KMS-11 (cell line): Measurements from ENCODE around the gene VPS54.

ENCODE experiments used
- H2AFZ ChIP-seq: fragments of 200-600 bp; sonication (generic); 2 replicates; pipeline ENCODE4 v1.6.1; 2016; ENCODE audit warnings: antibody characterized with exemption, mixed run types, low read depth
- H3K27ac ChIP-seq: fragments of 200-600 bp; sonication (generic); 2 replicates; pipeline ENCODE4 v1.6.1; 2016; ENCODE audit warnings: mild to moderate bottlenecking, mixed run types
- H3K27me3 ChIP-seq: fragments of 200-600 bp; sonication (generic); 2 replicates; pipeline ENCODE4 v1.6.1; 2017; ENCODE audit warnings: mild to moderate bottlenecking, low read depth, mixed run types, moderate library complexity; ENCODE audit not compliant: insufficient read depth
- H3K36me3 ChIP-seq: fragments of 200-600 bp; sonication (generic); 2 replicates; pipeline ENCODE4 v1.6.1; 2017; ENCODE audit warnings: mild to moderate bottlenecking, mixed run types; ENCODE audit not compliant: insufficient read depth
- H3K4me1 ChIP-seq: fragments of 200-600 bp; sonication (generic); 2 replicates; pipeline ENCODE4 v1.6.1; 2016; ENCODE audit warnings: mild to moderate bottlenecking, low read depth, mixed run types; ENCODE audit not compliant: poor library complexity, severe bottlenecking
- H3K4me2 ChIP-seq: fragments of 200-600 bp; sonication (generic); 2 replicates; pipeline ENCODE4 v1.7.0; 2016; ENCODE audit warnings: mild to moderate bottlenecking, mixed run types
- H3K4me3 ChIP-seq: fragments of 200-600 bp; sonication (generic); IDR thresholded peaks from 2 replicates; pipeline ENCODE4 v1.6.1; 2017; ENCODE audit warnings: low read depth, low read length, mixed read lengths; ENCODE audit not compliant: insufficient read depth
- H3K79me2 ChIP-seq: fragments of 200-600 bp; sonication (generic); 2 replicates; pipeline ENCODE4 v1.6.1; 2016; ENCODE audit warnings: low read depth, mixed run types; ENCODE audit not compliant: insufficient read depth
- H3K9ac ChIP-seq: fragments of 200-600 bp; sonication (generic); 2 replicates; pipeline ENCODE4 v1.6.1; 2016; ENCODE audit warnings: mild to moderate bottlenecking, mixed run types
- H4K20me1 ChIP-seq: fragments of 200-600 bp; sonication (generic); 2 replicates; pipeline ENCODE4 v1.6.1; 2016; ENCODE audit warnings: mild to moderate bottlenecking, mixed run types; ENCODE audit not compliant: insufficient read depth
- TF ChIP-seq, protein P1 (sequence below): fragments of 200-600 bp; sonication (generic); conservative IDR thresholded peaks from 2 replicates; pipeline ENCODE4 v1.6.1; 2017; ENCODE audit warnings: low read depth, mild to moderate bottlenecking, antibody characterized with exemption, low read length, moderate library complexity, mixed read lengths

VPS54 gene

DNA sequence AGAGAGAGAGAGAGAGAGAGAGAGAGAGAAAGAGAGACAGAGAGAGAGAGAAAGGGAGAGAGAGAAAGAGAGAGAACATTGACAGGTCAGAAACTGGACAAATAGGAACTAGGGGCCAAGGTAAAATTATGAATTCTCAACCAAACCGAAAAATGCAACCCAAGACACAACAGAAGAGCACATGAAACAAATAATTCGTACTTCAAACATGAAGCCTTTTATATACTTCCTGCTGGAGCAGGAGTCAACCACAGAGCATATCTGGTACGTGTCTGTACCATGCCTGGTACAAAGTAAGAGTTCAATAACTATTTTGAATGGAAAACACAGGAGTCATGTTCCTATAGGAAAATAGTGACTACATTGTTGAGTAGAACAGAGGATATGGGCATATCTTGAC is 6.5 kb upstream of the VPS54 start:
- Histone ChIP-seq H3K27ac (no peak overlapping the region), H3K36me3 (no peaks in the 10 kb centered on the region), H3K4me3 (no peak overlapping the region), H3K4me1 (peaks cover 65% of the 10 kb centered on the region), H4K20me1 (no peaks in the 10 kb centered on the region), H3K9ac (no peak overlapping the region), H2AFZ (no peak overlapping the region), H3K79me2 (no peaks in the 10 kb centered on the region), H3K27me3 (no peaks in the 10 kb centered on the region), H3K4me2 (no peak overlapping the region)
- TF ChIP-seq, protein P1, sequence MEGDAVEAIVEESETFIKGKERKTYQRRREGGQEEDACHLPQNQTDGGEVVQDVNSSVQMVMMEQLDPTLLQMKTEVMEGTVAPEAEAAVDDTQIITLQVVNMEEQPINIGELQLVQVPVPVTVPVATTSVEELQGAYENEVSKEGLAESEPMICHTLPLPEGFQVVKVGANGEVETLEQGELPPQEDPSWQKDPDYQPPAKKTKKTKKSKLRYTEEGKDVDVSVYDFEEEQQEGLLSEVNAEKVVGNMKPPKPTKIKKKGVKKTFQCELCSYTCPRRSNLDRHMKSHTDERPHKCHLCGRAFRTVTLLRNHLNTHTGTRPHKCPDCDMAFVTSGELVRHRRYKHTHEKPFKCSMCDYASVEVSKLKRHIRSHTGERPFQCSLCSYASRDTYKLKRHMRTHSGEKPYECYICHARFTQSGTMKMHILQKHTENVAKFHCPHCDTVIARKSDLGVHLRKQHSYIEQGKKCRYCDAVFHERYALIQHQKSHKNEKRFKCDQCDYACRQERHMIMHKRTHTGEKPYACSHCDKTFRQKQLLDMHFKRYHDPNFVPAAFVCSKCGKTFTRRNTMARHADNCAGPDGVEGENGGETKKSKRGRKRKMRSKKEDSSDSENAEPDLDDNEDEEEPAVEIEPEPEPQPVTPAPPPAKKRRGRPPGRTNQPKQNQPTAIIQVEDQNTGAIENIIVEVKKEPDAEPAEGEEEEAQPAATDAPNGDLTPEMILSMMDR, result no peak

- H3K4me2 ChIP-seq, result peak overlapping the region; percentile 66
- peak overlapping the region; percentile 53 for H3K27ac ChIP-seq
- peak overlapping the region; percentile 84 for H3K4me3 ChIP-seq
- no peaks in the 10 kb centered on the region for H3K27me3 ChIP-seq
- H3K4me1 ChIP-seq, result peaks cover 78% of the 10 kb centered on the region
- no peaks in the 10 kb centered on the region for H3K79me2 ChIP-seq
- H3K36me3 ChIP-seq, result no peaks in the 10 kb centered on the region
- TF ChIP-seq, protein P1, result no peak
- no peaks in the 10 kb centered on the region for H4K20me1 ChIP-seq
- H2AFZ ChIP-seq, result peak overlapping the region; percentile 19
- no peak overlapping the region for H3K9ac ChIP-seq
Measured at GRCh38 chr2:64024259-64024949, 5.2 kb upstream of the VPS54 start.

- Histone ChIP-seq H3K9ac (no peak overlapping the region), H3K4me2 (peak overlapping the region; percentile 66), H3K27ac (peak overlapping the region; percentile 53), H4K20me1 (no peaks in the 10 kb centered on the region), H3K4me3 (peak overlapping the region; percentile 84), H3K27me3 (no peaks in the 10 kb centered on the region), H3K79me2 (no peaks in the 10 kb centered on the region), H2AFZ (peak overlapping the region; percentile 19), H3K36me3 (no peaks in the 10 kb centered on the region), H3K4me1 (peaks cover 78% of the 10 kb centered on the region)
- TF ChIP-seq, protein P1, result peak; percentile 38; the same call in 1 of the 2 replicates
Measured at GRCh38 chr2:64023485-64024258, 4.4 kb upstream of the VPS54 start.

GRCh38 chr2:64021578-64021977 is 2.4 kb upstream of the VPS54 start:
- Histone ChIP-seq H3K4me2 (no peak overlapping the region), H3K27ac (no peak overlapping the region), H2AFZ (no peak overlapping the region)

More at GRCh38 chr2:64021578-64021977, 2.4 kb upstream of the VPS54 start:
- H3K4me3 ChIP-seq, result no peak overlapping the region
- H3K36me3 ChIP-seq, result no peaks in the 10 kb centered on the region
- no peaks in the 10 kb centered on the region for H4K20me1 ChIP-seq
- H3K4me1 ChIP-seq, result peaks cover 83% of the 10 kb centered on the region
- H3K27me3 ChIP-seq, result no peaks in the 10 kb centered on the region
- H3K79me2 ChIP-seq, result peaks cover 20% of the 10 kb centered on the region
- TF ChIP-seq, protein P1, result no peak
- H3K9ac ChIP-seq, result no peak overlapping the region
